Diencephalon (tissue), 1 donor: Measurements from ENCODE around the gene USP17L28. TPM values are rescaled to one million over a fixed set of nuclear protein-coding genes. Genes with fewer than 3 reads are reported as not detected.

ENCODE experiments used
- total RNA-seq: library from RNA; depleted of rRNA; stranded (reverse); fragments of >200 nt; gene quantifications from one replicate; pipeline ENCODE4 v1.2.3, GENCODE V29; 2014

Gene USP17L28
- total RNA-seq, result not detected

GRCh38 chr4:9348593-9348992 is at the start of gene USP17L28:
USP17L28 (plus strand) TSS chr4:9348893; CDS start chr4:9348893, 0 bp downstream.

GRCh38 chr4:9324865-9325264 is 23.8 kb upstream of the USP17L28 start, which contains the start of gene USP17L24:
USP17L24 (plus strand) TSS chr4:9325165; CDS start chr4:9325165, 0 bp downstream.

GRCh38 chr4:9329611-9330010 is 19.1 kb upstream of the USP17L28 start, which contains the start of gene USP17L25:
USP17L25 (plus strand) TSS chr4:9329911; CDS start chr4:9329911, 0 bp downstream.

GRCh38 chr4:9334358-9334757 is 14.3 kb upstream of the USP17L28 start, which contains the start of gene USP17L26:
USP17L26 (plus strand) TSS chr4:9334658; CDS start chr4:9334658, 0 bp downstream.

GRCh38 chr4:9339103-9339502 is 9.6 kb upstream of the USP17L28 start, which contains the start of gene USP17L5:
USP17L5 (plus strand) TSS chr4:9339403; CDS start chr4:9339403, 0 bp downstream.

GRCh38 chr4:9343848-9344247 is 4.8 kb upstream of the USP17L28 start, which contains the start of gene USP17L27:
USP17L27 (plus strand) TSS chr4:9344148; CDS start chr4:9344148, 0 bp downstream.

GRCh38 chr4:9353338-9353737 is 4.6 kb downstream of the USP17L28 start, which contains the start of gene USP17L29:
USP17L29 (plus strand) TSS chr4:9353638; CDS start chr4:9353638, 0 bp downstream.

GRCh38 chr4:9362829-9363228 is 14.1 kb downstream of the USP17L28 start, which contains the start of gene USP17L30:
USP17L30 (plus strand) TSS chr4:9363129; CDS start chr4:9363129, 0 bp downstream.

Other genes with a start within 250 kb of the USP17L28 start
- gene FAM90A26, start 178.5 kb upstream of the USP17L28 start, total RNA-seq, result not detected
- gene USP17L10, start 138.2 kb upstream of the USP17L28 start, total RNA-seq, result not detected
- not detected for gene USP17L11, start 133.5 kb upstream of the USP17L28 start, total RNA-seq
- gene USP17L12, start 128.7 kb upstream of the USP17L28 start, total RNA-seq, result not detected
- not detected for gene USP17L13, start 124.0 kb upstream of the USP17L28 start, total RNA-seq
- gene USP17L15, start 114.5 kb upstream of the USP17L28 start, total RNA-seq, result not detected
- not detected for gene USP17L17, start 105.0 kb upstream of the USP17L28 start, total RNA-seq
- not detected for gene USP17L18, start 100.3 kb upstream of the USP17L28 start, total RNA-seq
- not detected for gene USP17L19, start 95.5 kb upstream of the USP17L28 start, total RNA-seq
- not detected for gene USP17L20, start 90.8 kb upstream of the USP17L28 start, total RNA-seq
- gene USP17L21, start 86.0 kb upstream of the USP17L28 start, total RNA-seq, result not detected
- gene USP17L22, start 81.3 kb upstream of the USP17L28 start, total RNA-seq, result not detected
- not detected for gene USP17L24, start 23.7 kb upstream of the USP17L28 start, total RNA-seq
- gene USP17L25, start 19.0 kb upstream of the USP17L28 start, total RNA-seq, result not detected
- not detected for gene USP17L26, start 14.2 kb upstream of the USP17L28 start, total RNA-seq
- gene USP17L5, start 9.5 kb upstream of the USP17L28 start, total RNA-seq, result not detected
- gene USP17L27, start 4.7 kb upstream of the USP17L28 start, total RNA-seq, result not detected
- not detected for gene USP17L29, start 4.7 kb downstream of the USP17L28 start, total RNA-seq
- gene USP17L30, start 14.2 kb downstream of the USP17L28 start, total RNA-seq, result not detected
- not detected for gene DEFB131A, start 95.5 kb downstream of the USP17L28 start, total RNA-seq